IMR-90 (cell line): ENCODE data around the gene CIAO2A. TPM values are rescaled to one million over a fixed set of nuclear protein-coding genes. Genes with fewer than 3 reads are reported as not detected.

Source experiments
- ATAC-seq: fragments of 200-7000 bp; cut with Tn5 transposase; 2 replicates; pipeline ENCODE4 v1.9.1; 2020; ENCODE audit warnings: low read depth, mild to moderate bottlenecking, moderate library complexity
- BruUV-seq: library from RNA; stranded (reverse); fragments of 400-500 nt; replicated peaks from 2 replicates; lab custom pipeline; 2021; lab: Mats Ljungman, UMichigan
- CTCF ChIA-PET: fragments of 300-600 bp; formaldehyde crosslinking; extraction: SDS; loops from one replicate; lab custom pipeline; 2021; ENCODE audit warnings: antibody characterized with exemption; lab: Yijun Ruan, JAX
- POLR2A ChIA-PET: fragments of 300-600 bp; sonication (Branson Sonifier 250); formaldehyde crosslinking; loops from one replicate; lab custom pipeline; 2022; ENCODE audit warnings: antibody characterized with exemption; ENCODE audit not compliant: unreplicated experiment; lab: Charles Lee
- DNase-seq: peaks from one replicate; pipeline ENCODE4 v3.0.0; 2013
- H2AFZ ChIP-seq: replicated peaks from 2 replicates; pipeline ENCODE3; 2013; ENCODE audit warnings: low read length, mild to moderate bottlenecking; ENCODE audit not compliant: poor library complexity
- H2AK5ac ChIP-seq: 2 replicates; pipeline ENCODE4 v1.6.1; 2013; ENCODE audit warnings: low read depth, low read length, inconsistent platforms
- H2AK9ac ChIP-seq: replicated peaks from 2 replicates; pipeline ENCODE3; 2013; ENCODE audit warnings: mild to moderate bottlenecking, low read depth, low read length, moderate library complexity; ENCODE audit not compliant: poor library complexity
- H2BK120ac ChIP-seq: 2 replicates; pipeline ENCODE4 v1.6.1; 2013; ENCODE audit warnings: low read depth, low read length, inconsistent platforms
- H2BK15ac ChIP-seq: 3 replicates; pipeline ENCODE4 v1.6.1; 2013; ENCODE audit warnings: low read depth, low read length, inconsistent platforms
- H2BK20ac ChIP-seq: 2 replicates; pipeline ENCODE4 v1.6.1; 2013; ENCODE audit warnings: low read depth, mild to moderate bottlenecking, inconsistent platforms, low read length, moderate library complexity
- H2BK5ac ChIP-seq: 2 replicates; pipeline ENCODE4 v1.6.1; 2013; ENCODE audit warnings: mild to moderate bottlenecking, low read depth, low read length, inconsistent platforms; ENCODE audit not compliant: poor library complexity, severe bottlenecking
- H3K14ac ChIP-seq: replicated peaks from 2 replicates; pipeline ENCODE4 v1.6.1; 2013; ENCODE audit warnings: low read depth, low read length, inconsistent platforms
- H3K18ac ChIP-seq: 2 replicates; pipeline ENCODE4 v1.6.1; 2013; ENCODE audit warnings: low read depth, low read length, control low read depth
- H3K23ac ChIP-seq: 2 replicates; pipeline ENCODE4 v1.6.1; 2013; ENCODE audit warnings: low read depth, low read length, inconsistent platforms
- H3K27ac ChIP-seq: 2 replicates; pipeline ENCODE4 v1.5.1; 2013; ENCODE audit warnings: mild to moderate bottlenecking, control low read depth, low read length; ENCODE audit not compliant: insufficient read depth
- H3K27me3 ChIP-seq: 2 replicates; pipeline ENCODE4 v1.6.1; 2013; ENCODE audit warnings: low read length; ENCODE audit not compliant: control insufficient read depth, insufficient read depth
- H3K36me3 ChIP-seq: 2 replicates; pipeline ENCODE4 v1.6.1; 2013; ENCODE audit warnings: low read length, mixed read lengths; ENCODE audit not compliant: control insufficient read depth, insufficient read depth
- H3K4ac ChIP-seq: 2 replicates; pipeline ENCODE4 v1.6.1; 2013; ENCODE audit warnings: low read depth, low read length, inconsistent platforms
- H3K4me1 ChIP-seq: 2 replicates; pipeline ENCODE4 v1.6.1; 2013; ENCODE audit warnings: low read length, mixed read lengths; ENCODE audit not compliant: control insufficient read depth, insufficient read depth
- H3K4me2 ChIP-seq: 2 replicates; pipeline ENCODE4 v1.6.1; 2013; ENCODE audit warnings: low read depth, mild to moderate bottlenecking, control low read depth, low read length, moderate library complexity
- H3K4me3 ChIP-seq: 2 replicates; pipeline ENCODE4 v1.5.1; 2013; ENCODE audit warnings: low read depth, mild to moderate bottlenecking, control low read depth, low read length, moderate library complexity; ENCODE audit not compliant: insufficient read depth
- H3K56ac ChIP-seq: 2 replicates; pipeline ENCODE4 v1.6.1; 2013; ENCODE audit warnings: low read length, inconsistent platforms; ENCODE audit not compliant: insufficient read depth; ENCODE audit errors: extremely low read depth
- H3K79me1 ChIP-seq, 2 experiments: 2 replicates each; pipeline ENCODE4 v1.6.1; 2013; ENCODE audit warnings: low read length in 2 of 2, inconsistent platforms in 1 of 2, low read depth in 1 of 2
- H3K9ac ChIP-seq: 2 replicates; pipeline ENCODE4 v1.6.1; 2013; ENCODE audit warnings: low read depth, low read length, control low read depth
- H3K9me1 ChIP-seq: 2 replicates; pipeline ENCODE4 v1.6.1; 2013; ENCODE audit warnings: low read length, inconsistent platforms; ENCODE audit not compliant: insufficient read depth
- H3K9me3 ChIP-seq: 2 replicates; pipeline ENCODE4 v1.6.1; 2013; ENCODE audit warnings: low read length; ENCODE audit not compliant: control insufficient read depth, insufficient read depth
- H4K20me1 ChIP-seq: 2 replicates; pipeline ENCODE4 v1.6.1; 2013; ENCODE audit warnings: low read length, inconsistent platforms; ENCODE audit not compliant: insufficient read depth
- H4K5ac ChIP-seq: 2 replicates; pipeline ENCODE4 v1.6.1; 2013; ENCODE audit warnings: mild to moderate bottlenecking, low read depth, low read length, control low read depth
- H4K8ac ChIP-seq, 2 experiments: 2 replicates each; pipeline ENCODE4 v1.6.1; 2013; ENCODE audit warnings: low read depth in 2 of 2, low read length in 2 of 2, control low read depth in 1 of 2, inconsistent platforms in 1 of 2
- H4K91ac ChIP-seq: 2 replicates; pipeline ENCODE4 v1.6.1; 2013; ENCODE audit warnings: low read depth, low read length, inconsistent platforms; ENCODE audit not compliant: insufficient read depth
- BHLHE40 ChIP-seq: fragments of 150-350 bp; IDR thresholded peaks from 2 replicates; pipeline ENCODE4 v1.6.1; 2016; ENCODE audit warnings: mild to moderate bottlenecking, low read depth, low read length
- CEBPB ChIP-seq: IDR thresholded peaks from 2 replicates; pipeline ENCODE4 v1.6.1; 2012; ENCODE audit warnings: low read depth, low read length, improper control_type of control experiment
- CHD1 ChIP-seq: IDR thresholded peaks from 2 replicates; pipeline ENCODE4 v1.6.1; 2012; ENCODE audit warnings: low read depth, low read length, improper control_type of control experiment
- CTCF ChIP-seq: conservative IDR thresholded peaks from 2 replicates; pipeline ENCODE4 v1.5.1; 2012; ENCODE audit warnings: mild to moderate bottlenecking, low read depth, low read length, improper control_type of control experiment
- ELK1 ChIP-seq: fragments of 150-350 bp; IDR thresholded peaks from 2 replicates; pipeline ENCODE4 v1.6.1; 2016; ENCODE audit warnings: low read depth, mild to moderate bottlenecking, low read length, moderate library complexity, borderline replicate concordance
- MAFK ChIP-seq: IDR thresholded peaks from 2 replicates; pipeline ENCODE4 v1.6.1; 2012; ENCODE audit warnings: low read depth, low read length, improper control_type of control experiment
- MAZ ChIP-seq: IDR thresholded peaks from 2 replicates; pipeline ENCODE4 v1.6.1; 2012; ENCODE audit warnings: low read depth, mild to moderate bottlenecking, low read length, improper control_type of control experiment, moderate library complexity, borderline replicate concordance
- MXI1 ChIP-seq: IDR thresholded peaks from 2 replicates; pipeline ENCODE4 v1.6.1; 2012; ENCODE audit warnings: low read depth, mild to moderate bottlenecking, low read length, moderate library complexity, borderline replicate concordance
- POLR2A ChIP-seq: IDR thresholded peaks from 2 replicates; pipeline ENCODE4 v1.6.1; 2012; ENCODE audit warnings: mild to moderate bottlenecking, low read depth, low read length
- RAD21 ChIP-seq: IDR thresholded peaks from 2 replicates; pipeline ENCODE4 v1.6.1; 2012; ENCODE audit warnings: low read length, improper control_type of control experiment
- RCOR1 ChIP-seq: IDR thresholded peaks from 2 replicates; pipeline ENCODE4 v1.6.1; 2012; ENCODE audit warnings: mild to moderate bottlenecking, low read length, improper control_type of control experiment; ENCODE audit not compliant: insufficient replicate concordance
- RFX5 ChIP-seq: IDR thresholded peaks from 2 replicates; pipeline ENCODE4 v1.8.0; 2012; ENCODE audit warnings: low read depth, mild to moderate bottlenecking, low read length, moderate library complexity
- WGBS, 2 experiments: methylation state at CpG; one replicate each; pipeline versions ENCODE4 v1.1.5 to v1.1.7; 2013; ENCODE audit warnings: missing lambda C conversion rate in 2 of 2; ENCODE audit not compliant: insufficient read length in 1 of 2; ENCODE audit errors: extremely low coverage in 2 of 2; 5-methylcytosine and 5-hydroxymethylcytosine counted together
- dilution Hi-C: fragments of 300-500 bp; cut with HindIII; formaldehyde crosslinking; loops from one replicate; pipeline ENCODE4 v1.14.3; 2018; ENCODE audit warnings: low sequenced_read_pairs; ENCODE audit not compliant: unreplicated experiment
- in situ Hi-C: fragments of 300-500 bp; cut with MboI; formaldehyde crosslinking; loops from 3 replicates; pipeline ENCODE4 v1.14.3; 2019; ENCODE audit warnings: low sequenced_read_pairs, inconsistent platforms, mixed read lengths
- intact Hi-C: fragments of 100-400 bp; cut with micrococcal nuclease; formaldehyde crosslinking; loops from 2 replicates; pipeline ENCODE4 v1.10.0; 2022
- polyA plus RNA-seq, 3 experiments: library from polyadenylated mRNA; depleted of rRNA; stranded (reverse); fragments of >200 nt; gene quantifications; 2 replicates each; pipeline ENCODE4 v1.2.3, GENCODE V29; 2012; ENCODE audit warnings: low replicate concordance in 1 of 3
- total RNA-seq: library from RNA; depleted of rRNA; stranded (reverse); fragments of >200 nt; gene quantifications from 2 replicates; pipeline ENCODE4 v1.2.3, GENCODE V29; 2012
- TF ChIP-seq, protein P1 (sequence below): fragments of 150-350 bp; IDR thresholded peaks from 2 replicates; pipeline ENCODE4 v1.6.1; 2017; ENCODE audit warnings: mild to moderate bottlenecking, antibody characterized with exemption, low read length, low read depth

Gene CIAO2A
- total and polyA plus RNA-seq, 2 of the 4 experiments (the other 2 are of a cell fraction) = 36.7 to 38.3 TPM

DNA sequence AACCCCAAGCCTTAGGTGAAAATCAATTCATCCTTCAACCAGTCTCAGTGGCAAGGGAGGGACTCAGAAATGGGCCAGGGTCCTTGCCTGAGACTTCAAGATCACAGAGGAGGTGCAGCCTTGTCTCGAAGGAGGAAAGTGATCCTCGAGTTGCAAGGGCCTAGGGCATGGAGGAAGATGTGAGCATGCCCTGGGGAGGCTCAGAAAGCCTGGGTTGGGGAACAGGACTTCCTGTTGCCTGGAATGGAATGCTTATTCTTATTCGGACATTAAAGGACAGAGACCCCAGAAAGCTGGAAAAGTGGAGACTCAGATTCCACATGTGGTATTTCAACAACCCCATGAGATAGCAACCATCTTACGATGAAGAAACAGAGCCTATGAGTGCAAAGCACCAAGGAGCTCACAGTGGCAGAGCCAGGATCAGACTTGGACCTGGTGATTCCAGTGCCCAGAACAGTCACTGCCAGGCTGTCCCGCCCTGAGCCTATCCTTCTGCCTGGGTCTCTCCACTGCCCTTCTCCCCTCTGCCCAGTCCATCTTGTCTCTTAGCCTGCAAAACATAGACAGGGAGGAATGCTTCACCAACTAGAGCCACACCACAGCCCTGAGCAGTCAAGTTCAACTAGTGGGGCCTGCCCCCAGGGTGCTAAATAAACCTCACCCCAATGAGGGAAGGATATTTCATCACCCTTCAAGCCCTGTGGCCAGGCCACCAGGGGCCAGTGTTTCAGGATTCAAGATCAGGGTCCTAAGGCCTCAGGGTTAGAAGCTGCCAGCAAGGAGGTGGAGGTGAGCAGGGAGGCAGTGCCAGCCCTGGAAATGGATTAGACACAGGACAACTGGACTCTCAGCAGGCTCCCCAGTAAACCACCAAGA is 69.2 kb downstream of the CIAO2A start (continued):
- TF ChIP-seq RCOR1 = no peak

DNA sequence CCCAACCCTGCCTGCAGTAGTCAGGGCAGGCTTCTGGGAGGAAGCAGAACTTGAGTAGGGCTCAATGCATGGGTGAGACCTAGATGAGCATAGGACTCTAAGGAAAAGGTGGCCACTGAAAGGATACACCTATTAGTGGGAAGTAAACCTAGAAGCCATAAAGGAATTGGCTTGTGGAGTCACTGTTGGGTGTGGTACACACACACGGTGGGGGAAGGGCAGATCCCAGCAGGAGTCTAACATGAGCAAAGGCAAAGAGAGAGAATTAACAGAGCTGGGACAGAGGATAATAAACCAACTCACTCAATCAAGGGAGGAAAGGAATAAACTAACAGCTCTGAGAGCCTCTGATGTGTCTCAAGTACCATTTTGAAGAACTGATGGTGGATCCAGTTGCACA is 70.4 kb downstream of the CIAO2A start:
- Histone ChIP-seq H2BK15ac (no peak overlapping the region), H2AK5ac (no peak overlapping the region), H2AFZ (no peak overlapping the region), H3K36me3 (no peaks in the 10 kb centered on the region), H2BK5ac (no peak overlapping the region), H3K9ac (no peak overlapping the region), H3K4me2 (no peak overlapping the region), H3K4me3 (no peak overlapping the region), H2BK120ac (no peak overlapping the region), H4K91ac (no peak overlapping the region), H3K27me3 (peaks cover 18% of the 10 kb centered on the region), H3K23ac (no peak overlapping the region), H3K14ac (no peak overlapping the region), H4K20me1 (no peaks in the 10 kb centered on the region), H2AK9ac (no peak overlapping the region), H3K4me1 (peaks cover 3% of the 10 kb centered on the region; the same call in 1 of the 2 replicates), H2BK20ac (no peak overlapping the region), H3K56ac (no peak overlapping the region), H3K27ac (no peak overlapping the region), H4K5ac (no peak overlapping the region), H3K4ac (no peak overlapping the region), H3K9me3 (peaks cover 6% of the 10 kb centered on the region; the same call in 1 of the 2 replicates), H4K8ac (no peak overlapping the region), H3K18ac (no peak overlapping the region), H3K9me1 (no peaks in the 10 kb centered on the region), H3K79me1 (no peaks in the 10 kb centered on the region)
- BruUV-seq = no TSS peak
- in situ Hi-C loops (no loop called here), intact Hi-C loops (no loop called here), dilution Hi-C loops (no loop called here)
- TF ChIP-seq CHD1 = no peak
- TF ChIP-seq RAD21 = no peak
- no peak for TF ChIP-seq ELK1
- no peak for TF ChIP-seq CEBPB
- no peak for TF ChIP-seq BHLHE40
- TF ChIP-seq POLR2A = no peak
- no peak for TF ChIP-seq MAFK
- no peak for TF ChIP-seq MXI1
- no peak for TF ChIP-seq RCOR1
- TF ChIP-seq MAZ = no peak
- no peak for TF ChIP-seq CTCF
- TF ChIP-seq, protein P1, sequence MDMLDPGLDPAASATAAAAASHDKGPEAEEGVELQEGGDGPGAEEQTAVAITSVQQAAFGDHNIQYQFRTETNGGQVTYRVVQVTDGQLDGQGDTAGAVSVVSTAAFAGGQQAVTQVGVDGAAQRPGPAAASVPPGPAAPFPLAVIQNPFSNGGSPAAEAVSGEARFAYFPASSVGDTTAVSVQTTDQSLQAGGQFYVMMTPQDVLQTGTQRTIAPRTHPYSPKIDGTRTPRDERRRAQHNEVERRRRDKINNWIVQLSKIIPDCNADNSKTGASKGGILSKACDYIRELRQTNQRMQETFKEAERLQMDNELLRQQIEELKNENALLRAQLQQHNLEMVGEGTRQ = no peak
- no peak for TF ChIP-seq RFX5
- POLR2A ChIA-PET = no interaction called here
- DNase-seq = no peak
- no CpG with 5 or more reads among the region's 1 CpG for WGBS, 2 experiments
- CTCF ChIA-PET = no interaction called here
- no peak for ATAC-seq
